Measurements from ENCODE around the gene COPG2.

The COPG2 gene

GRCh38 chr7:130463553-130464434, 204.8 kb downstream of the COPG2 start:
- ATAC-seq = no peak

- ATAC-seq = no peak
Measured at GRCh38 chr7:130461272-130461671, 207.3 kb downstream of the COPG2 start.

- ATAC-seq = peak; percentile 55 to 68
Measured at GRCh38 chr7:130458257-130458656, 210.3 kb downstream of the COPG2 start.
